ENCODE measurements around the gene SYVN1. TPM values are rescaled to one million over a fixed set of nuclear protein-coding genes. Genes with fewer than 3 reads are reported as not detected.

Gene SYVN1
- total and polyA plus RNA-seq, 4 donors, result 19.9 to 210 (median 56.6) TPM

- under 1% methylated on average over 79 of the region's 79 CpGs for WGBS
These were observed 50.3 kb downstream of the SYVN1 start, which contains the start of the genes CDCA5 and ZFPL1 for GRCh38 chr11:65083834-65084597. Gene CDCA5 (minus strand): TSS chr11:65084040. CDS start chr11:65083978, 62 bp downstream. Gene ZFPL1 (plus strand): TSS chr11:65084222. CDS start chr11:65084699, 477 bp downstream.

More at GRCh38 chr11:65083834-65084597, 50.3 kb downstream of the SYVN1 start, which contains the start of the genes CDCA5 and ZFPL1:
- Histone ChIP-seq H3K9ac (ENCODE audit: low read depth in 1 of 2, low read length in 2 of 2) (peak within 1 kb of the TSS; percentile 79 to 91), H3K36me3 (ENCODE audit: control insufficient read depth in 4 of 4, insufficient read depth in 3 of 4, low read depth in 1 of 4, low read length in 3 of 4) (peaks cover 5 to 32% (median 10%) of the 10 kb centered on the region in 4 donors), H3K27ac (ENCODE audit: low read depth in 1 of 2, low read length in 2 of 2) (peak within 1 kb of the TSS; percentile 80 to 89), H3K9me3 (ENCODE audit: control insufficient read depth in 4 of 4, low read length in 3 of 4) (no peaks in the 10 kb centered on the region), H3K27me3 (ENCODE audit: control insufficient read depth in 4 of 4, insufficient read depth in 4 of 4, low read length in 3 of 4) (no peaks in the 10 kb centered on the region), H3K4me1 (ENCODE audit: control insufficient read depth in 4 of 4, insufficient read depth in 4 of 4, low read length in 3 of 4) (peaks cover 10 to 23% (median 18%) of the 10 kb centered on the region in 4 donors), H3K4me3 (ENCODE audit: low read depth in 1 of 3, low read length in 3 of 3) (peak within 1 kb of the TSS; percentile 75 to 96 (median 80))
- peak; percentile 39 to 42 for TF ChIP-seq RXRA (IDR thresholded peaks at IDR 0.05)
- TF ChIP-seq, protein P1, sequence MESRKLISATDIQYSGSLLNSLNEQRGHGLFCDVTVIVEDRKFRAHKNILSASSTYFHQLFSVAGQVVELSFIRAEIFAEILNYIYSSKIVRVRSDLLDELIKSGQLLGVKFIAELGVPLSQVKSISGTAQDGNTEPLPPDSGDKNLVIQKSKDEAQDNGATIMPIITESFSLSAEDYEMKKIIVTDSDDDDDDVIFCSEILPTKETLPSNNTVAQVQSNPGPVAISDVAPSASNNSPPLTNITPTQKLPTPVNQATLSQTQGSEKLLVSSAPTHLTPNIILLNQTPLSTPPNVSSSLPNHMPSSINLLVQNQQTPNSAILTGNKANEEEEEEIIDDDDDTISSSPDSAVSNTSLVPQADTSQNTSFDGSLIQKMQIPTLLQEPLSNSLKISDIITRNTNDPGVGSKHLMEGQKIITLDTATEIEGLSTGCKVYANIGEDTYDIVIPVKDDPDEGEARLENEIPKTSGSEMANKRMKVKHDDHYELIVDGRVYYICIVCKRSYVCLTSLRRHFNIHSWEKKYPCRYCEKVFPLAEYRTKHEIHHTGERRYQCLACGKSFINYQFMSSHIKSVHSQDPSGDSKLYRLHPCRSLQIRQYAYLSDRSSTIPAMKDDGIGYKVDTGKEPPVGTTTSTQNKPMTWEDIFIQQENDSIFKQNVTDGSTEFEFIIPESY (IDR thresholded peaks at IDR 0.05), result peak; percentile 81
- TF ChIP-seq REST (IDR thresholded peaks at IDR 0.05), result peak; percentile 39
- no peak for TF ChIP-seq FOXA2 (IDR thresholded peaks at IDR 0.05)
- TF ChIP-seq, protein P2, sequence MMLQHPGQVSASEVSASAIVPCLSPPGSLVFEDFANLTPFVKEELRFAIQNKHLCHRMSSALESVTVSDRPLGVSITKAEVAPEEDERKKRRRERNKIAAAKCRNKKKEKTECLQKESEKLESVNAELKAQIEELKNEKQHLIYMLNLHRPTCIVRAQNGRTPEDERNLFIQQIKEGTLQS (IDR thresholded peaks at IDR 0.05), result peak; percentile 44
- peak; percentile 21 for TF ChIP-seq FOXA1 (IDR thresholded peaks at IDR 0.05)
- TF ChIP-seq HNF4G (IDR thresholded peaks at IDR 0.05), result no peak
- TF ChIP-seq EGR1 (IDR thresholded peaks at IDR 0.05; ENCODE audit: low read depth in 2 of 2), result peak; percentile 55 to 90
- TF ChIP-seq YY1 (IDR thresholded peaks at IDR 0.05), result peak; percentile 83
- no peak for TF ChIP-seq CTCF (IDR thresholded peaks at IDR 0.05; ENCODE audit: low read depth, low read length, missing input control)
- peak; percentile 84 for TF ChIP-seq SP1 (IDR thresholded peaks at IDR 0.05)
- peak in 1 of 2 donors; percentile 44 for TF ChIP-seq RAD21 (IDR thresholded peaks at IDR 0.05)
- peak; percentile 49 for TF ChIP-seq NR2F2 (IDR thresholded peaks at IDR 0.05)
- TF ChIP-seq JUND (IDR thresholded peaks at IDR 0.05), result peak in 1 of 2 donors; percentile 41
- no peak for TF ChIP-seq HNF4A (conservative IDR thresholded peaks at IDR 0.05)
- peak; percentile 93 to 99 for TF ChIP-seq GABPA (IDR thresholded peaks at IDR 0.05 in 1 of 2, conservative IDR thresholded peaks at IDR 0.05 in 1 of 2)
- TF ChIP-seq, protein P3, sequence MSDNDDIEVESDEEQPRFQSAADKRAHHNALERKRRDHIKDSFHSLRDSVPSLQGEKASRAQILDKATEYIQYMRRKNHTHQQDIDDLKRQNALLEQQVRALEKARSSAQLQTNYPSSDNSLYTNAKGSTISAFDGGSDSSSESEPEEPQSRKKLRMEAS (IDR thresholded peaks at IDR 0.05), result no peak
- no peak for TF ChIP-seq TAF1 (conservative IDR thresholded peaks at IDR 0.05)
- peak; percentile 96 for DNase-seq (ENCODE audit: low spot score)

All from liver (tissue), 9 donors.